Gastroesophageal sphincter (tissue), 3 donors: ENCODE results near the gene ALDH3A1.

Experiments
- EP300 ChIP-seq: sonication (generic); formaldehyde crosslinking; IDR thresholded peaks from one replicate; pipeline ENCODE4 v1.6.1; 2017; ENCODE audit warnings: antibody characterized with exemption, mild to moderate bottlenecking
- POLR2A ChIP-seq, 2 donors: fragments of 450-650 bp; IDR thresholded peaks; one replicate each; pipeline ENCODE4 v1.6.1; 2017; ENCODE audit warnings: antibody characterized with exemption in 2 of 2, mild to moderate bottlenecking in 2 of 2, moderate library complexity in 1 of 2
- POLR2AphosphoS5 ChIP-seq: sonication (generic); formaldehyde crosslinking; IDR thresholded peaks from one replicate; pipeline ENCODE4 v1.6.1; 2017; ENCODE audit warnings: antibody characterized with exemption
- TF ChIP-seq, protein P1 (sequence below), 4 experiments: fragments of 200-600 bp in 2 of 4; fragments of 450-650 bp in 2 of 4; sonication (generic) in 1 of 4; IDR thresholded peaks; one replicate each; pipeline ENCODE4 v1.5.1; 2017 to 2019; ENCODE audit warnings: antibody characterized with exemption in 4 of 4, mild to moderate bottlenecking in 2 of 4, moderate library complexity in 2 of 4

- TF ChIP-seq POLR2A (IDR thresholded peaks at IDR 0.05) (no peak), EP300 (no peak), POLR2AphosphoS5 (no peak)
- TF ChIP-seq, protein P1, sequence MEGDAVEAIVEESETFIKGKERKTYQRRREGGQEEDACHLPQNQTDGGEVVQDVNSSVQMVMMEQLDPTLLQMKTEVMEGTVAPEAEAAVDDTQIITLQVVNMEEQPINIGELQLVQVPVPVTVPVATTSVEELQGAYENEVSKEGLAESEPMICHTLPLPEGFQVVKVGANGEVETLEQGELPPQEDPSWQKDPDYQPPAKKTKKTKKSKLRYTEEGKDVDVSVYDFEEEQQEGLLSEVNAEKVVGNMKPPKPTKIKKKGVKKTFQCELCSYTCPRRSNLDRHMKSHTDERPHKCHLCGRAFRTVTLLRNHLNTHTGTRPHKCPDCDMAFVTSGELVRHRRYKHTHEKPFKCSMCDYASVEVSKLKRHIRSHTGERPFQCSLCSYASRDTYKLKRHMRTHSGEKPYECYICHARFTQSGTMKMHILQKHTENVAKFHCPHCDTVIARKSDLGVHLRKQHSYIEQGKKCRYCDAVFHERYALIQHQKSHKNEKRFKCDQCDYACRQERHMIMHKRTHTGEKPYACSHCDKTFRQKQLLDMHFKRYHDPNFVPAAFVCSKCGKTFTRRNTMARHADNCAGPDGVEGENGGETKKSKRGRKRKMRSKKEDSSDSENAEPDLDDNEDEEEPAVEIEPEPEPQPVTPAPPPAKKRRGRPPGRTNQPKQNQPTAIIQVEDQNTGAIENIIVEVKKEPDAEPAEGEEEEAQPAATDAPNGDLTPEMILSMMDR (IDR thresholded peaks at IDR 0.05), result no peak
Measured at GRCh38 chr17:19791918-19792550, 43.9 kb upstream of the ALDH3A1 start.
